ENCODE data around the gene MLLT6.

MLLT6 gene

DNA sequence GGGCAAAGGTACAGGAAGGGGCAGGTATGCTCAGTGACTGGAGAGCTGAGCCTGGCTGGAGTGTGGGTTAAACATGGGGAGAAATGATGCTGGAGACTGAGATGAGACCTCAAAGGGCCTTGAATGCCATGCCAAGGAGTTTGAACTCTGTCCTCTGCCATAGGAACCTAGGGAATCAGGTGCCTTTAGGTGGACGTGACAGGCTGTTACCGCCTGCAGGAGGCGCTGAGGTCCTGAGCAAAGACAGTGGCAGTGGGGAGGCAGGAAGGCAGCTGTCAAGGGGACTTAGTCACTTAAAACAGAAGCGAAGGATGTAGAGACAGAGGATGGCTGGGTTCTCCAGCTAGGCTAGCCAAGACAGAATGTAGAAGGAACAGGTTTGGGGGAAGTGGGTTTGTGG lies 56.5 kb downstream of the MLLT6 start:
- no peak for DNase-seq (ENCODE audit: low read depth in 4 of 4, low spot score in 1 of 4)

DNA sequence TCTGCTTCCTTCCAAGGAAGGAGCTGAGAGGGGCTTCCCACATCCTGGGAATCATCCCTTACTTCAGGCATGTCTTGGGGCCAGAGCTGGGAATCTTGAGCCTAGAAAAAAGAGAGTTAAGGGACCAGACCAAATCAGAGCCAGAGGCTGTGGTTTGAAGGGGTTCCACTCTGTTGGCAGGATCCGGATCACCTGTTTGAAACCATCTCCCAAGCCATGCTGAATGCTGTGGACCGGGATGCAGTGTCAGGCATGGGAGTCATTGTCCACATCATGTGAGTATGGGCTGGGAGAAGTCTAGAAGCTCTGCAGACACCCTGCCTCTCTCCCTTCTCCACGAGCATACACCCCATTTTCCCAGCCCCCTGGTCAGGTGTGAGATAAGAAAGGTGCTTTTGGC lies 57.2 kb downstream of the MLLT6 start:
- DNase-seq (ENCODE audit: low read depth in 4 of 4, low spot score in 1 of 4) = no peak

DNA sequence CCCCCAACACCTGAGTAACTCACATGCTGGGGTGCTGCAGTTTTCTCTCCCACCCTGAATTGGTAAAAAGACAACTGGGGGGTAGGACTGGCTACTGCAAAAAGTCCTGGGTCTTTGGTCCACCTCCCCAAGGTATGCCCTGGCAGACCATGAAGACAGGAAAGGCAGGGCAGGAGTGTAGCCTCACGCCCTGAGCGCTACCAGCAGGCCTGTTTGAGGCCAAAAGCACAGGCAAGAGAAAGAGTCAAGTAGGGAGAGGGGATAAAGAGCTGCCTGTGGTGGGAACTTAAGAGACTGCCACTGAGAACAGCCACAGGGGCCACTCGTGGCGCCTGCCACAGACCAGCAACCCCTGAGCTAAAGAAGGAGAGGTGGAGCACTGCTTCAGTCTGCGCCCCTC lies 61.3 kb downstream of the MLLT6 start:
- DNase-seq (ENCODE audit: low read depth in 4 of 4, low spot score in 1 of 4) = no peak

DNA sequence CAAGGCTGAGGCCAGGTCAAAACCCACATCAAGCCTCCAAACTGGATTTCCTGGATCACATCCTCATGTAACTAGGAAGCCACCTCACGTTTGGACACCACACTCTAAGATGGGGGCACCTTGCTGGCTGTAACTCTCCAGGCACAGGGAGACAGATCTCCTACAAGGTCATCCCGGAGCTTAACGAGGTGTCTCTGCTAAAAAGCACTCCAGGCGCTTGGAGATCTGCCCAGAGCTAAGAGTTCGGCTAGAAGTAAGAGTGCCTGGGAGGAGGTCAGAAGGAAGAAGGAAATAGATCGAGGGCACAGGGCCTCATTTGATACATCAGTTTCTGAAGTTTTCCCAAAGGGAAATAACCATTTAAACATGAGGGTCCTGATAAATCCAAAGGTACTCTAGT lies 63.3 kb downstream of the MLLT6 start:
- no peak for DNase-seq (ENCODE audit: low read depth in 4 of 4, low spot score in 1 of 4)

DNA sequence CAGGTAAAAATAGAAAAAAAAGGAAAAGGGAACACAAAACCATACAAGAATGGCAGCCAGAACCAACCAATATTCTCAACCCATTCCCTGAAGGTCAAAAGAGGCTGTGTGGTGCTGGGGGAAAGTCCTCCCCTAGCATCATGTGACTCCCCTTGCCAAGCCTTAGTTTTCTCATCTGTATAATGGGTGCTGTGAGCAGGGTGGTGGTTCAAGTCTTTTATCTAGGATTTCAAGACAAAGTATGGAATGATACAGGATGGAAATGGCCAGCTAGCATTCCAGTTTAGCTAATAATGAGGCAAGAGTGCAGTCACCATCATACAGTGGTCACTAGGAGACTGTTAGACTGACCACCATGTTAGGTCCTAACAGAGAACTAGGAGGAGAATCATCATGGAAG lies 68.2 kb downstream of the MLLT6 start:
- no peak for DNase-seq (ENCODE audit: low read depth in 4 of 4, low spot score in 1 of 4)

DNA sequence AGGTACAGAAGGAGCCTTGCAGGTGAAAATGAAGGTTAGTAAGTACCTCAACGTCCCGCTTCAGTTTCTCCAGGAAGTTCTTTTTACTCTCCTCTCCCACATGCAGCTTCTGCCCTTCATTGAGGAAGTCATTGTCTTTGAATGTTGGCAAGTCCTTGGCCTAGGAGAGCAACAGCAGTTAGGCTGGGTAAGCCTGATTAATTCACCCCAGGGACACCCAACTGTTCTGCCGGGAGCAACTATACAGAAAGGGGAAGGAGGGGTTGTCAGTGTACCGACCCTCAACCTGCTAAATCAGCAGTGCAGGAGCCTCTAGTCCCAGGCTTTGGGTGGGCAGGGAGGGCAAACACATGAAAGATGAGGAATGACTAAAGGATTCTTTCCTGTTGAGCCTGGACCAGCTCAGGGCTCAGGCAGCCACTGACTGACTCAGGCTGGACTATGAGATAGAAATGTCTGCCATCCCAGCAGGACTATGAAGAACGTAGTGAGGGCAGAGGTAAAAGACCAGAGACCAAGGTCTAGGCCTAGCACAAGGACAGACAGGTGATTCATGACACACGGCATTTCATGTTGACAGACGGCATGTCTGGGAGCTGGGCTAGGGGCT lies 72.7 kb downstream of the MLLT6 start:
- DNase-seq (ENCODE audit: low read depth in 4 of 4, low spot score in 1 of 4) = no peak

Measured in stimulated activated CD4-positive, alpha-beta T cell treated with anti-CD3 and anti-CD28 coated beads, Interleukin-1b, Interleukin-23, amount 100 ng/mL, for 24 hours (primary cell).